H1 (cell line): ENCODE measurements around the gene ARHGEF4. TPM values are rescaled to one million over a fixed set of nuclear protein-coding genes. Genes with fewer than 3 reads are reported as not detected.

Source experiments
- CTCF ChIA-PET: fragments of 300-600 bp; sonication (Branson Sonifier 250); formaldehyde crosslinking; loops from one replicate; lab custom pipeline; 2021; ENCODE audit not compliant: partially characterized antibody; lab: Charles Lee
- POLR2A ChIA-PET: fragments of 300-600 bp; sonication (Branson Sonifier 250); formaldehyde crosslinking; loops from one replicate; lab custom pipeline; 2021; ENCODE audit warnings: inconsistent platforms; ENCODE audit not compliant: partially characterized antibody; lab: Charles Lee
- DNase-seq, 2 experiments: peaks; one replicate each; pipeline versions ENCODE4 v3.0.0 to v3.0.0-alpha.2; 2010 to 2022; ENCODE audit warnings: low spot score in 2 of 2, low read depth in 1 of 2, mixed read lengths in 1 of 2
- FAIRE-seq: peaks from 2 replicates; lab custom pipeline; 2011; peaks lifted over from hg19 to GRCh38; lab: Jason Lieb, UNC
- H2AFZ ChIP-seq: 2 replicates; pipeline ENCODE4 v1.8.1; 2012; ENCODE audit warnings: low read length, inconsistent platforms
- H2AK5ac ChIP-seq: 2 replicates; pipeline ENCODE4 v1.6.1; 2013; ENCODE audit warnings: low read depth, low read length
- H2BK120ac ChIP-seq: replicated peaks from 2 replicates; pipeline ENCODE3; 2013; ENCODE audit warnings: low read depth, low read length, inconsistent platforms
- H2BK12ac ChIP-seq: 2 replicates; pipeline ENCODE4 v1.6.1; 2013; ENCODE audit warnings: low read depth, low read length
- H2BK15ac ChIP-seq: 2 replicates; pipeline ENCODE4 v1.6.1; 2013; ENCODE audit warnings: low read length
- H2BK20ac ChIP-seq: 2 replicates; pipeline ENCODE4 v1.6.1; 2013; ENCODE audit warnings: low read length
- H2BK5ac ChIP-seq: 2 replicates; pipeline ENCODE4 v1.6.1; 2013; ENCODE audit warnings: low read depth, low read length
- H3K14ac ChIP-seq: 2 replicates; pipeline ENCODE4 v1.6.1; 2013; ENCODE audit warnings: inconsistent platforms; ENCODE audit not compliant: insufficient read length
- H3K18ac ChIP-seq: 2 replicates; pipeline ENCODE4 v1.6.1; 2013; ENCODE audit warnings: low read length; ENCODE audit errors: extremely low read depth
- H3K23ac ChIP-seq: 2 replicates; pipeline ENCODE4 v1.6.1; 2013; ENCODE audit warnings: inconsistent platforms; ENCODE audit not compliant: insufficient read length
- H3K23me2 ChIP-seq: 2 replicates; pipeline ENCODE4 v1.6.1; 2013; ENCODE audit warnings: low read depth, low read length
- H3K27ac ChIP-seq: 2 replicates; pipeline ENCODE4 v1.6.1; 2011; ENCODE audit warnings: low read depth, low read length, inconsistent platforms
- H3K27me3 ChIP-seq, 4 experiments: replicated peaks in 1 of 4; 1 replicate in 1 of 4; 2 replicates in 3 of 4; pipeline versions ENCODE4 v1.6.1 to v1.8.1; 2011 to 2013; ENCODE audit warnings: low read length in 3 of 4, mild to moderate bottlenecking in 3 of 4, inconsistent platforms in 2 of 4, mixed read lengths in 2 of 4, moderate library complexity in 1 of 4; ENCODE audit not compliant: control insufficient read depth in 3 of 4, insufficient read depth in 3 of 4; ENCODE audit errors: extremely low read depth in 1 of 4
- H3K36me3 ChIP-seq, 4 experiments: 2 replicates each; pipeline versions ENCODE4 v1.6.1 to v1.8.1; 2011 to 2013; ENCODE audit warnings: mild to moderate bottlenecking in 4 of 4, low read length in 3 of 4, moderate library complexity in 2 of 4, control low read depth in 1 of 4, inconsistent platforms in 1 of 4; ENCODE audit not compliant: insufficient read depth in 4 of 4, control insufficient read depth in 2 of 4
- H3K4ac ChIP-seq: replicated peaks from 2 replicates; pipeline ENCODE3; 2013; ENCODE audit warnings: low read length, low read depth, mixed read lengths, inconsistent platforms; ENCODE audit not compliant: insufficient read length
- H3K4me1 ChIP-seq, 4 experiments: replicated peaks in 1 of 4; 1 replicate in 1 of 4; 2 replicates in 3 of 4; pipeline versions ENCODE4 v1.6.1 to v1.8.1; 2011 to 2013; ENCODE audit warnings: low read length in 3 of 4, inconsistent platforms in 2 of 4, mixed read lengths in 1 of 4; ENCODE audit not compliant: insufficient read depth in 4 of 4, control insufficient read depth in 3 of 4
- H3K4me2 ChIP-seq, 2 experiments: 2 replicates each; pipeline versions ENCODE4 v1.6.1 to v1.8.1; 2011 to 2013; ENCODE audit warnings: low read depth in 2 of 2, low read length in 2 of 2, control low read depth in 1 of 2, inconsistent platforms in 1 of 2, mild to moderate bottlenecking in 1 of 2; ENCODE audit not compliant: insufficient read depth in 1 of 2
- H3K4me3 ChIP-seq, 4 experiments: fragments of 200-600, 300-600 bp in 1 of 4; sonication (generic), shearing (Covaris generic), sonication (Bioruptor Twin) in 1 of 4; 2 replicates each; pipeline versions ENCODE4 v1.5.1 to v1.8.1; 2011 to 2016; ENCODE audit warnings: low read length in 4 of 4, low read depth in 3 of 4, control low read depth in 2 of 4, inconsistent platforms in 2 of 4, mild to moderate bottlenecking in 2 of 4, mixed read lengths in 1 of 4, moderate library complexity in 1 of 4; ENCODE audit not compliant: insufficient read depth in 2 of 4; ENCODE audit errors: extremely low read depth in 1 of 4
- H3K56ac ChIP-seq: replicated peaks from 2 replicates; pipeline ENCODE3; 2013; ENCODE audit warnings: low read depth, mild to moderate bottlenecking, mixed read lengths, low read length, inconsistent platforms; ENCODE audit not compliant: insufficient read length
- H3K79me1 ChIP-seq: 2 replicates; pipeline ENCODE4 v1.6.1; 2013; ENCODE audit warnings: low read depth, low read length, control low read depth
- H3K79me2 ChIP-seq, 2 experiments: 2 replicates each; pipeline versions ENCODE4 v1.6.1 to v1.8.1; 2012 to 2013; ENCODE audit warnings: low read length in 2 of 2, mild to moderate bottlenecking in 2 of 2, inconsistent platforms in 1 of 2; ENCODE audit not compliant: insufficient read depth in 2 of 2, control insufficient read depth in 1 of 2
- H3K9ac ChIP-seq, 4 experiments: replicated peaks in 1 of 4; 1 replicate in 1 of 4; 2 replicates in 3 of 4; pipeline versions ENCODE4 v1.6.1 to v1.8.1; 2011 to 2013; ENCODE audit warnings: low read depth in 3 of 4, low read length in 3 of 4, control low read depth in 2 of 4, mild to moderate bottlenecking in 2 of 4, moderate library complexity in 2 of 4, inconsistent platforms in 1 of 4; ENCODE audit errors: extremely low read depth in 1 of 4
- H3K9me3 ChIP-seq, 2 experiments: 2 replicates each; pipeline versions ENCODE4 v1.6.1 to v1.8.1; 2012 to 2013; ENCODE audit warnings: mild to moderate bottlenecking in 2 of 2, moderate library complexity in 2 of 2, control low read depth in 1 of 2, inconsistent platforms in 1 of 2, low read depth in 1 of 2, low read length in 1 of 2, mixed read lengths in 1 of 2; ENCODE audit not compliant: insufficient read depth in 2 of 2
- H4K20me1 ChIP-seq, 2 experiments: replicated peaks in 1 of 2; 2 replicates each; pipeline versions ENCODE3 to v1.8.1; 2011 to 2013; ENCODE audit warnings: inconsistent platforms in 2 of 2, low read length in 2 of 2, mild to moderate bottlenecking in 1 of 2; ENCODE audit not compliant: insufficient read depth in 2 of 2, control insufficient read depth in 1 of 2
- H4K5ac ChIP-seq: 2 replicates; pipeline ENCODE4 v1.6.1; 2013; ENCODE audit warnings: low read length, low read depth, mixed read lengths, inconsistent platforms; ENCODE audit not compliant: insufficient read length
- H4K8ac ChIP-seq: 2 replicates; pipeline ENCODE4 v1.8.0; 2013; ENCODE audit warnings: mild to moderate bottlenecking, moderate library complexity, low read length, inconsistent platforms; ENCODE audit not compliant: insufficient read depth; ENCODE audit errors: extremely low read depth
- H4K91ac ChIP-seq: replicated peaks from 2 replicates; pipeline ENCODE3; 2013; ENCODE audit warnings: low read length, mixed read lengths, inconsistent platforms; ENCODE audit not compliant: insufficient read length
- ASH2L ChIP-seq: fragments of 200-600, 300-600 bp; sonication (generic); IDR thresholded peaks from one replicate; pipeline ENCODE4 v1.7.1; 2017; ENCODE audit warnings: low read length
- BCL11A ChIP-seq, 2 experiments: IDR thresholded peaks; one replicate each; pipeline ENCODE4 v1.6.1; 2011; ENCODE audit warnings: low read depth in 2 of 2, low read length in 2 of 2, mild to moderate bottlenecking in 2 of 2
- BRCA1 ChIP-seq: IDR thresholded peaks from 2 replicates; pipeline ENCODE4 v1.6.1; 2012; ENCODE audit warnings: low read depth, low read length, improper control_type of control experiment
- CHD1 ChIP-seq: IDR thresholded peaks from 2 replicates; pipeline ENCODE4 v1.6.1; 2012; ENCODE audit warnings: low read depth, low read length, improper control_type of control experiment
- NRF1 ChIP-seq: IDR thresholded peaks from 2 replicates; pipeline ENCODE4 v1.6.1; 2011; ENCODE audit warnings: mild to moderate bottlenecking, low read depth, low read length, improper control_type of control experiment
- POU5F1 ChIP-seq: IDR thresholded peaks from 2 replicates; pipeline ENCODE4 v1.6.1; 2011; ENCODE audit warnings: low read depth, mild to moderate bottlenecking, low read length, moderate library complexity
- SP4 ChIP-seq: IDR thresholded peaks from 2 replicates; pipeline ENCODE4 v1.6.1; 2012; ENCODE audit warnings: low read length, inconsistent platforms
- WGBS, 2 experiments: shearing (Covaris generic) in 1 of 2; methylation state at CpG; one replicate each; pipeline versions ENCODE4 v1.1.6 to v1.1.7; 2013 to 2015; ENCODE audit warnings: low lambda C conversion rate in 2 of 2, mixed read lengths in 2 of 2, inconsistent platforms in 1 of 2, low coverage in 1 of 2, missing lambda C conversion rate in 1 of 2; ENCODE audit not compliant: insufficient replicate concordance in 2 of 2, insufficient coverage in 1 of 2, insufficient read length in 1 of 2; ENCODE audit errors: extremely low coverage in 1 of 2, missing lambda C conversion rate in 1 of 2; 5-methylcytosine and 5-hydroxymethylcytosine counted together
- polyA plus RNA-seq, 7 experiments: library from polyadenylated mRNA; depleted of rRNA in 3 of 7; stranded (reverse) in 5 of 7; unstranded in 2 of 7; fragments of >200 nt in 5 of 7; fragments of 200-250 nt in 2 of 7; gene quantifications; 1 replicate in 5 of 7; 2 replicates in 1 of 7; 4 replicates in 1 of 7; pipeline versions ENCODE4 v1.2.1 to v1.2.3, GENCODE V29; 2011 to 2013; ENCODE audit warnings: missing spikeins in 2 of 7, mixed read lengths in 2 of 7
- total RNA-seq: library from RNA; stranded (reverse); fragmentation: NEBNext Ultra II Directional; extraction: Animal tissue kit (Norgen Biotek cat#: 25700); gene quantifications from 2 replicates; pipeline ENCODE4 v1.2.1, GENCODE V29; 2021

ARHGEF4 gene
- total and polyA plus RNA-seq, 2 of the 8 experiments (the other 6 are each of a cell fraction or from before 2014, with no cell fraction given): 10.6 to 14.6 TPM

- Histone ChIP-seq H4K91ac (no peak overlapping the region), H3K4me1 (peaks cover 2 to 7% (median 5%) of the 10 kb centered on the region in 4 experiments; a peak in 5 of 7 replicates), H4K20me1 (peaks cover 0 to 7% of the 10 kb centered on the region in 2 experiments), H4K5ac (no peak overlapping the region), H3K79me1 (no peaks in the 10 kb centered on the region), H2BK15ac (no peak overlapping the region), H3K23ac (no peak overlapping the region), H4K8ac (no peak overlapping the region), H3K14ac (no peak overlapping the region), H2BK120ac (no peak overlapping the region), H3K23me2 (peaks cover 8% of the 10 kb centered on the region), H2BK20ac (no peak overlapping the region), H3K27ac (no peak overlapping the region), H3K27me3 (no peaks in the 10 kb centered on the region), H3K56ac (no peak overlapping the region), H2BK12ac (no peak overlapping the region), H3K79me2 (peaks cover 0 to 6% of the 10 kb centered on the region in 2 experiments; a peak in 2 of 4 replicates), H3K9me3 (peaks cover 0 to 2% of the 10 kb centered on the region in 2 experiments; a peak in 2 of 4 replicates), H3K4me3 (no peak overlapping the region), H2AFZ (no peak overlapping the region), H3K18ac (no peak overlapping the region), H3K9ac (no peak overlapping the region), H2BK5ac (no peak overlapping the region), H3K4me2 (no peak overlapping the region), H3K36me3 (peaks cover 0 to 6% (median 0%) of the 10 kb centered on the region in 4 experiments; a peak in 1 of 8 replicates), H2AK5ac (no peak overlapping the region), H3K4ac (no peak overlapping the region)
- 81% methylated on average over 1 of the region's 1 CpG; no CpG with 5 or more reads in 1 of the 2 experiments for WGBS, 2 experiments
- DNase-seq (no peak), FAIRE-seq (no peak)
- POLR2A ChIA-PET: interaction anchor here (0.6 kb wide), 1 partner anchor 92 kb away, joined by 3 read pairs; no protein-coding TSS in a partner anchor
- CTCF ChIA-PET: interaction anchor here (0.9 to 1.3 kb wide), 2 partner anchors 10 to 50 kb away, joined by 3 to 4 read pairs; no protein-coding TSS in a partner anchor
- TF ChIP-seq ASH2L (no peak), POU5F1 (no peak), NRF1 (no peak), BCL11A (IDR thresholded peaks at IDR 0.05; ENCODE audit: low read depth in 2 of 2, low read length in 2 of 2) (no peak), CHD1 (no peak), SP4 (no peak), BRCA1 (no peak)
These were observed 135.7 kb downstream of the ARHGEF4 start for GRCh38 chr2:130972410-130972809.
